Motor neuron (in vitro differentiated cells): ENCODE results near the gene UBE2V1. TPM values are rescaled to one million over a fixed set of nuclear protein-coding genes. Genes with fewer than 3 reads are reported as not detected.
A peak's percentile ranks its signal among the peaks of the same experiment; 100 is the strongest.

ENCODE experiments used
- ATAC-seq, 8 experiments: fragments of 200-7000 bp; cut with Tn5 transposase; replicated peaks in 6 of 8; 2 replicates each; pipeline ENCODE4 v1.8.0; 2021; ENCODE audit warnings: mild to moderate bottlenecking in 8 of 8, moderate library complexity in 8 of 8
- H3K27ac ChIP-seq, 2 donors: fragments of 250-450 bp; sonication (Bioruptor Pico); 2 replicates each; pipeline ENCODE4 v1.9.0; 2021; ENCODE audit warnings: antibody characterized with exemption in 2 of 2, mild to moderate bottlenecking in 2 of 2, moderate library complexity in 1 of 2
- H3K4me1 ChIP-seq, 2 donors: fragments of 250-450 bp; sonication (Bioruptor Pico); replicated peaks in 1 of 2; 2 replicates each; pipeline ENCODE4 v1.6.1; 2021; ENCODE audit warnings: antibody characterized with exemption in 2 of 2, mild to moderate bottlenecking in 2 of 2, moderate library complexity in 1 of 2
- H3K4me3 ChIP-seq, 5 donors: fragments of 250-450 bp; sonication (Bioruptor Pico); 2 replicates each; pipeline ENCODE4 v1.9.0; 2021; ENCODE audit warnings: antibody characterized with exemption in 5 of 5, mild to moderate bottlenecking in 5 of 5, moderate library complexity in 4 of 5
- WGBS, 10 experiments: fragments of 450-650 bp; shearing (Covaris generic); methylation state at CpG; one replicate each; pipeline ENCODE4 v1.0.0; 2022; 5-methylcytosine and 5-hydroxymethylcytosine counted together
- in situ Hi-C, 9 experiments: fragments of 400-800 bp; cut with MboI; loops; one replicate each; pipeline ENCODE4 v1.15.0; 2021; ENCODE audit warnings: low sequenced_read_pairs in 9 of 9, low pct_unique_long_range_greater_than_20kb in 2 of 9; ENCODE audit not compliant: unreplicated experiment in 9 of 9
- total RNA-seq, 8 experiments: library from RNA; unstranded; fragments of 300-600 nt; gene quantifications; 2 replicates each; pipeline versions ENCODE4 v1.2.3 to v1.2.4, GENCODE V29; 2022

UBE2V1 gene
- total RNA-seq, 8 experiments from 2014 or later, result 55.7 to 158 (median 87.4) TPM

DNA sequence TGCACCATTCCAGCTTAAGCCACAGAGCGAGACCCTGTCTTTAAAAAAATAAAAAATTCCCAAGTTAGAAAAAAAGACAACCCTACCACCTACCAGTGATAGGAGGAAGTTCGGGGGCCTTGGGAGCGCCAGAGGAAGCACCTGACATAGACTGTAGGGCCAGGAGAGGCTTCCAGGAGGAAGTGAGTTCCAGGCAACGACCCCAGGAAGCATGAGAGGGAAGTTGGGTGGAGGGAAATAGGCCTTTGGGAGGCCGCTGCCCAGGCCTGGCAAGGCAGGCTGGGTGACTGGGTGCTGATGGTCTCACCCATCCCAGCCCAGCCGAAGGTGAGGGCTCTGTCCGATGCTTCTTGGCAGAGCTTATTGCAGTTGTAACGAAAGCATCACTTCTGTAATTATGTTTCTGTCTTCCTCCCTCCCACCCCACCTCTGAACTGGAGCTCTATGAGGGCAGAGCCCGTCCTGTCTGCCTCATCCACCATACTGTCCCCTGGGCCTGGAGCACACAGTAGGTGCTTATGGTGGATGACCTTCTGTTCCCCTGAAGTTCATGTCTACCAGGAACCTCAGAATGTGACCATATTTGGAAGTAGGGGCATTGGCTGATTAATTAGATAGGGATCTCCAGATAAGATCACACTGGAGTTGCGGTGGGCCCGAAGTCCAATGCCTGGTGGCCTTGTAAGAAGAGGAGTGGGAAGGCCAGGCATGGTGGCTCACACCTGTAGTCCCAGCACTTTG, 54.1 kb downstream of the UBE2V1 start:
- no peak for ATAC-seq
- WGBS, 10 experiments, result 75 to 100% (median 97%) methylated on average over 1 to 8 of the region's 11 CpGs; no CpG with 5 or more reads in 2 of the 10 experiments
- peaks cover 5 to 12% of the 10 kb centered on the region in 2 donors for H3K4me1 ChIP-seq
- in situ Hi-C loops, result no loop called here
- no peak overlapping the region for H3K27ac ChIP-seq
- H3K4me3 ChIP-seq, result no peak overlapping the region

DNA sequence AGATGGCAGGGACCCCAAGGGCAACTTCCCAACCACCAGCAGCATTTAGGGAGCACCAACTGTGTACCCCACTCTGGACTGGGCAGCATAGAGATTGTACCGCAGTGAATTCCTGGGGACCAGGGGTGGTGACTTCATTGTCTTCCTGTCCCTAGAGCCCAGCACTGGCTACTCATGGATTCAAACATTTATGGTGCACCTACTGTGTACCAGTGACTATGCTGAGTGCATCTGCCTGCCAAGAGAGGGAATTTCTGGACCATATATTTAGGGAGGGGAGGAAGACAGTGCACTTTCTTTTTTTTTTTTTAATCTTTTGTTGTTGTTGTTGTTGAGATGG, 55.3 kb downstream of the UBE2V1 start:
- H3K4me3 ChIP-seq, result no peak overlapping the region
- ATAC-seq, result no peak
- 100% methylated on average over 1 of the region's 1 CpG; no CpG with 5 or more reads in 9 of the 10 experiments for WGBS, 10 experiments
- peaks cover 5 to 12% of the 10 kb centered on the region in 2 donors for H3K4me1 ChIP-seq
- in situ Hi-C loops, result no loop called here
- no peak overlapping the region for H3K27ac ChIP-seq

DNA sequence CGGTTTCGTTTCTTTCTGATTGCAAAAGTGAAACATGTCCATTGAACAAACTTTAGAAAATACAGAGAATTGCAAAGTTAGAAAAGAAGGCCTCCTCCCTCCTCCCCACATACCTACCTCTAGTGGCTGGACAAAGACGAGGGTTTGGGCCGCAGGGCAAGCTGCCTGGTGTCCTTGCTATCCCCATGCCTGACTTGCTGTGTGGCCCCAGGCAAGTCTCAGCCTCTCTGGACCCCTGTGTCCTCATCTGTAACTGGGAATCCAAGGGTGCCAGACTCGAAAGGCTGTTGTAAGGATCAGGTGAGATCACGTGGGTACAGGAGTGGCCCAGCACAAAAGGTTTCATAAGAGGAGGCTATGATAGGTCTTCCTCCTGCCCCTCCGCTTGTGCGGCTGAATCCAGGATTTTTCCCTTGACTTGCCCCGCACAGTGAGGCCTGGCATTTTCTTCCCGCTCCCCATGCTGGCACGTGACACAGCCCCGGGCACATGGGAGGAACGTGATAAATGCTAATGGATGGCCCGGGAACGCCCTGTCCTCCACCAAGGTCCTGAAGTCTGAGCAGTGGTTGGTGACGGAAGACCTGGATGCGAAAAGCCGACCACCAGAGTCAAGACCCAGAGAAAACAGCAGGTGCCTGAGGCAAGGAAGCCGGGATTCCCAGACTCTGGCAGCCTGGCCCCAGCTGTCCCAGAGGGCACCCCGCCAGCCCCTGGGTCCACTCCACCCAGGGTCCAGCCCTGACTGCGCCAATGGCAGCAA, 55.8 kb downstream of the UBE2V1 start:
- Histone ChIP-seq H3K4me3 (no peak overlapping the region), H3K4me1 (peaks cover 5 to 12% of the 10 kb centered on the region in 2 donors), H3K27ac (no peak overlapping the region)
- in situ Hi-C loops, result no loop called here
- ATAC-seq, result peak in 3 of 8 experiments; percentile 12 to 73 (median 15)
- WGBS, 10 experiments, result 40 to 100% (median 79%) methylated on average over 1 to 9 of the region's 21 CpGs; no CpG with 5 or more reads in 1 of the 10 experiments

DNA sequence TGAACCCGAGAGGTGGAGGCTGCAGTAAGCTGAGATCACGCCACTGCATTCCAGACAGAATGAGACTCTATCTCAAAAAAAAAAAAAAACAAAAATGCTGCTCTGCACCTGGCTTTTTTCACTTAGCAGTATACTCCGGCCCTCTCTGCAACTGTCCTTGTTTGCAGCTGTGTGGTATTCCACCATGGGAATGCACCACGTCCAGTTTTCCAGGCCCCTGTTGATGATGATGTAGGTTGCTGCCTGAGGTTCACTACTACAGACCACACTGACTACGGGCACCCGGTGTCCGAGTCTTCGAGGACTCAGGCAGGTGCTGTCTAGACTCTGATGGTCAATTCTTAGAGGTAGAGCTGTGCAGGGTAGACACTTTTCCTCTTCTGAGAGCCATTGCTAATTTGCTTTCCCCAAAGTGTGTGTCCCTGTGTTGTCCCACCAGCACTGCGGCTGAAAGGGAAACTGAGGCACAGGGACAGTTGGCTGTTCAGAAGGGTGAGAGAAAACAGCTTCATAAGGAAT, 56.5 kb downstream of the UBE2V1 start:
- H3K4me1 ChIP-seq, result peaks cover 5 to 12% of the 10 kb centered on the region in 2 donors
- in situ Hi-C loops, result no loop called here
- H3K4me3 ChIP-seq, result no peak overlapping the region
- no peak overlapping the region for H3K27ac ChIP-seq
- ATAC-seq, result no peak
- WGBS, 10 experiments, result 40 to 100% (median 94%) methylated on average over 1 to 8 of the region's 9 CpGs; no CpG with 5 or more reads in 1 of the 10 experiments

DNA sequence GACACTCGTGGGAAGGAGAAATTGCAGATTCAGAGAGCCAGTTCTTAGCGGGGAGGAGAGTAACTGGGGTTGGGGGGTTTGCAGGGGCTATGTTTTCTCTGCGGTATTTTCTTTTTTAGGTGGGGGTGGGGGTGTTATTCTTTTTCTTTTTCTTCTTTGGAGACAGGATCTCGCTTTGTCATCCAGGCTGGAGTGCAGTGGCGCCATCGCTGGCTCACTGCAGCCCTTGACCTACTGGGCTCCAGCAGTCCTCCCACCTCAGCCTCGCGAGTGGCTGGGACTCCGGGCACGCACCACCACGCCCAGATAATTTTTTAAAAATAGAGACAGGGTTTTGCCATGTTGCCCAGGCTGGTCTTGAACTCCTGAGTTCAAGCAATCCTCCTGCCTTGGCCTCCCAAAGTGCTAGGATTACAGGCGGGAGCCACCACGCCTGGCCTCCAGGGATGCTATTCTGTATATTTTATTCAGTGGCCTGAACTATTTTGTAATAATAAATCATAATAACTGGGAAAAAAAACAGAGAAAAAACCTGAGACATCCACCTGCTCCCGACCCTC, 57.3 kb downstream of the UBE2V1 start:
- ATAC-seq, result peak in 3 of 8 experiments; percentile 24 to 31 (median 30)
- in situ Hi-C loops, result no loop called here
- 34 to 100% (median 89%) methylated on average over 1 to 10 of the region's 14 CpGs; no CpG with 5 or more reads in 3 of the 10 experiments for WGBS, 10 experiments
- H3K4me1 ChIP-seq, result peaks cover 5 to 12% of the 10 kb centered on the region in 2 donors
- no peak overlapping the region for H3K27ac ChIP-seq
- H3K4me3 ChIP-seq, result no peak overlapping the region

DNA sequence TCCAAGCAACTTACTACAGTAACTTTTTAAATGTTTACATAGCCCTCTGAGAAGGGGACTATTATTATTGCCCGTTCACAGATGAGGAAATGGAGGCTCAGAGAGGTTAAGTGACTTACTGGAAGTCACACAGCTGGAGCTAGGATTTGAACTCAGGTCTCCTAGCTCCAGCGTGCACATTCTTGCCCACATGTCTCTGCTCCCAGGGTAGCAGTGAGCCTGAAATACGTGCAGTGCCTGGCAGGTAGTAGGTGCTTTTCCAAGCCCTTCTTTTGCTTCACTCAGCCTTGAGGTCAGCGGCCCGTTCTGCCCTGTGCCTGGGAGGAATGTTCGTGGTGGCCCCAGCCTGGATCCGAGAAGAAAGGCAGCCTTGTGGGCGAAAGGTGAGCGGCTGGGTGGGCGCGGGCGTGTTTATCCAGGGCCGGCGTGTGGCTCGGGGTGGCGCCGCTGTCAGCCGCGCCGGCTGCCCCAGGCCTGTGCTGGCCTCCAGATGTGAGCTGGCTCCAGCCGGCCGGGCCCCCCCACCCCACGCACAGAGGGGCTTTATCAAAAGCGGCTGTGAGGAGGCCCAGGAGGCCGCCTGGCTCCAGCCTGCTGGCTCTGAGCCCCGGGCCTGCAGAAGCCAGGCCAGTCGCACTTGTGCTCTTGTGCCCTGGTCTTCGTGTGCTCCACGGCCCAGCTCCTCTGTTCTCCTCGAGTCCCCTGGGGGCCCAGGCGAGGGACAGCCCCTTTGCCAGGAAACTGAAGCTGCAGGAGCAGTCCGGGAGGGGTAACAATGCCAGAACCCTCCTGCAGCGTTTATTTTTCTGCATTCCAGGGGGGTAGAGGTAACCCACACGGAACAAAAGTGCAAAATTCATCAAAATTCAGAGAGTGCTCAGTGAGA, 58.1 kb downstream of the UBE2V1 start:
- H3K4me3 ChIP-seq, result no peak overlapping the region
- WGBS, 10 experiments, result 7 to 79% (median 36%) methylated on average over 2 to 10 of the region's 34 CpGs; no CpG with 5 or more reads in 3 of the 10 experiments
- peaks cover 5 to 12% of the 10 kb centered on the region in 2 donors for H3K4me1 ChIP-seq
- in situ Hi-C loops, result no loop called here
- peak; percentile 2 to 86 (median 80) for ATAC-seq
- H3K27ac ChIP-seq, result peak overlapping the region in 1 of 2 donors; percentile 42

DNA sequence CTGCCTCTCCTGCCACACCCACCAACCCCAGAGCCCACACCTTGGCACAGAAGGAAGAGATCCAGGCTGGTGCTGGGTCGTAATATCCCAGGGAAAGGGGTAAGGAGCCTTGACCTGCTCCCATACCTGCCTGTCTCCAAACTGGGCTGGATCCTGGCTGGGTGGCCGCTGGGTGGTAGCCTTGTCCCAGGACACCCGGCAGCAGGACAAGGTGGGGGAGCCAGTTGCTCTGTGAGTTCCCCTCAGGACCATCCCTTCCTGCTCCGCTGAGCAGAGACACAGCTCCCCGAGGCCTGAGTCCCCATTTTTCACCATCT, 58.8 kb downstream of the UBE2V1 start:
- ATAC-seq, result no peak
- Histone ChIP-seq H3K4me1 (peaks cover 5 to 12% of the 10 kb centered on the region in 2 donors), H3K4me3 (no peak overlapping the region), H3K27ac (no peak overlapping the region)
- in situ Hi-C loops, result no loop called here
- WGBS, 10 experiments, result 60 to 100% (median 85%) methylated on average over 1 to 4 of the region's 5 CpGs; no CpG with 5 or more reads in 5 of the 10 experiments

DNA sequence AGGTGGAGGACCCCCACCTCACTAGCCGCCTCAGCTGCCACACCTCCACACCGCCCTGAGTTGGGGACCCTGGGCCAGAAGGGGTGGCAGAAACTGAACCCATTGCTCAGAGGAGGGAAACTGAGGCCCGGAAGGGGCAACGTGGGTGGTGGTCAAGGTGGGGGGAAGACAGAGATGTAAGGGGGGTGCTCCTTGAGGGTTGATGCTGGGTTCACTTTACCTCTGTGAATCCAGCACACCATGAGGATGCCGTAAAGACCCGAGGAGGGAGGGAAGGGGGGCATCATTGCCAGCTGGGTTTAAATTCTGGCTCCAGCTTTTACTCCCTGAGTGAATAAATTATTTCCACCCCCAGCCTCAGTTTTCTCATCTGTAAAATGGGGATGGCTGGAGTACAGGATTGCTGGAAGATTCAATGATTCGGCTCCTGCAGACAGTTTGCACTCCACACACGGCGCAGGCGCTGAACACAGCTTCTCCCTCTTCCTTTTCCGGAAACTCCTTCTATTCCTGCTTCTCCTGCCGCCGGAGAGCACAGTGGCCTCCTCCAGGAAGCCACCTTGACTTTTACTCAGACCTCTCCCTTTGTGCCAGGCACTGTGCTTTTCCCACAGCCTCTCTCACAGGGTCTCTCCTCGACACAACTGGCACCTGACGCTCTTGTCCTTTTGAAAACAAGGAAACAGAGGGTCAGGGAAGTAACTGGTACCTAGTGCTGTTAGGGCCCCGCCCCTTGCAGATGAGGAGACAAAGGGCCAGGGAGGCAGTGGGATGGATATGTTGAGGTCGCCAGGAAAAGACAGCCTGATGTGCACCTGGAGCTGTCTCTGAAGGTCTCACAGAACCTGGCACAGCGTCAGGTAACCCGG, 59.4 kb downstream of the UBE2V1 start:
- in situ Hi-C loops, result no loop called here

DNA sequence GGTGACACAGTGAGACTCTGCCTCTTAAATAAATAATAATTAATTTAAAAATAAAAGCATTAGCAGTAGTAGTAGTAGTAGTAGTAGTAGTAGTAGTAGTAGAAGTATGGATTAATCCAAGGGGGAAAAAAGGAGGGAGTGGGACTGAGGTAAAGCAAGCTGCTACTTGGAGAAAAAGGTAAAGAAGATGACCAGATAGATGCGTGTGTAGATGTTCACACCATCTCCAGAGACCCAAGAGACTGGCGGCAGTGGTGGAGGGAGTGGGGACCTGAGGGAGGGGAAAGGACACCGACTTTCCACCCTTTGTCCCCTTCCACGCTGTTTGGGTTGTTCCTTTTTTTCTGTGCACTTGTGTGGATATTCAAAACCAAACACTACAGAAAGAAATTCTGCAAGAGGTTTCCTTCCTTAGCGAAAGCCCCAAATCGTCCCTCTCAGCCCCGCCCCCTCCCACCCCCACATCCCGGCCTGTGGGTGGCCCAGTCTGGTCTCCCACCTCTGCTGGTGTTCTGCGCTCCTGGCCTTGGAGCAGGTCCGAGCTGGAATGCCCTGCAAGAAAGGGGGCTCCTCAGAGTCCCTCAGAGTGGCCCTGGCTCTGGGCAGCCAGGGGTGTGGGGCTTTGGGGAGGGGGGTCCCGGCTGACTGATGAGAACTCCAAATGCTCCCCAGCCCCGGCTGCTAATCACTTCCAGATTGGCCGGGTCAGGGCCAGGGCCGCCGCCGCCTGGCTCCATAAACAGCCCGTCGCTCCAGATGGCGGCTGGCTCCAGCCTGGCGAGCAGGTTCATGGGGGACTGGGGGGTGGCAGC, 60.2 kb downstream of the UBE2V1 start:
- in situ Hi-C loops, result no loop called here
- H3K4me3 ChIP-seq, result no peak overlapping the region
- WGBS, 10 experiments, result 30 to 92% (median 55%) methylated on average over 1 to 3 of the region's 20 CpGs; no CpG with 5 or more reads in 6 of the 10 experiments
- H3K27ac ChIP-seq, result no peak overlapping the region
- ATAC-seq, result peak in 2 of 8 experiments; percentile 16 to 26
- peaks cover 5 to 12% of the 10 kb centered on the region in 2 donors for H3K4me1 ChIP-seq

More for the DNA sequence above, 59.4 kb downstream of the UBE2V1 start:
- no peak overlapping the region for H3K27ac ChIP-seq
- H3K4me1 ChIP-seq, result peaks cover 5 to 12% of the 10 kb centered on the region in 2 donors
- no peak for ATAC-seq
- H3K4me3 ChIP-seq, result no peak overlapping the region
- WGBS, 10 experiments, result 50 to 91% (median 76%) methylated on average over 1 to 9 of the region's 19 CpGs; no CpG with 5 or more reads in 3 of the 10 experiments

DNA sequence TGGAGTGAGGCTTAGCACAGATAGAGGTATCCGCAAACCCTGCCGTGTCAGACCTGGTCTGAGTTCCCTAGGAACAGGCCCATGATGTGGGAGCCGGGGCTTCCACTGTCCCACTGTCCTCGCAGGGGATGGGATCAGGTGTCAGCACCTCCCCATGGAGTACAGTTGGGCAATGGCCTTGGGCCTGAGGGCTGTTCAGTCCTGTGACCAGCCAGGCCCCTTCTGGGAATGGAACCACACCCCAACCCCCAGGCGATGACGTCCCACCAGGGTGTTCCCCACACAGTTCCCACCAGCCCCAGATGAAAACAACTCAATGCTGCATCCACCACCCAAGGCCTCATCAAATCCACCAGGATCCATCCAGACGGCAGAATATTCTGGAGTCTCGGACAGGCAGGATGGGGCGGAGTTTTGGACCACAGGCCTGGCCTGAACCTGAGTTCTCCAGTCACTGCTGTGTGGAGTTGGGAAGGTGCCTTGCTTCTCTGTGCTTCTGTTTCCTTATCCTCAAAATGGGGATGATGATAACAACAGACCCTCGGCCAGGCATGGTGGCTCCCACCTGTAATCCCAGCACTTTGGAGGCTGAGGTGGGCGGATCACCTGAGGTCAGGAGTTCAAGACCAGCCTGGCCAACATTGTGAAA, 62.2 kb downstream of the UBE2V1 start:
- in situ Hi-C loops, result no loop called here
- WGBS, 10 experiments, result 80 to 100% (median 93%) methylated on average over 1 to 5 of the region's 11 CpGs; no CpG with 5 or more reads in 3 of the 10 experiments
- H3K4me3 ChIP-seq, result no peak overlapping the region
- no peak overlapping the region for H3K27ac ChIP-seq
- peak in 3 of 8 experiments; percentile 72 to 82 (median 76) for ATAC-seq
- H3K4me1 ChIP-seq, result peaks cover 5 to 12% of the 10 kb centered on the region in 2 donors

DNA sequence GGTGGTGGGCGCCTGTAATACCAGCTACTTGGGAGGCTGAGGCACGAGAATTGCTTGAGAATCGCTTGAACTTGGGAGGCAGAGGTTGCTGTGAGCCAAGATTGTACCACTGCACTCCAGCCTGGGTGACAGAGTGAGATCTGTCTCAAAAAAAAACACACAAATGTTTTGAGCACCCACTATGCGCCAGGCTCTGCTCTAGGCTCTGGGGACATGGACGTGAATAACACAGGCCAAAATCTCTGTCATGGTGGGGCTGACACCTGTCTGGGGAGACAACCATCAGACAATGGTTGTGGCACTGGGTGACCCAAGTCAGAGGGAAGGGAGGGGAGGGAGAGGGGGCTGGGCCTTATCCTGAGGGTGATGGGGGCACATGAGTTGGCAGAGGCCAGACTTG, 62.7 kb downstream of the UBE2V1 start:
- ATAC-seq, result no peak
- no peak overlapping the region for H3K27ac ChIP-seq
- WGBS, 10 experiments, result 80 to 100% (median 89%) methylated on average over 1 to 5 of the region's 5 CpGs; no CpG with 5 or more reads in 4 of the 10 experiments
- H3K4me1 ChIP-seq, result peaks cover 4 to 7% of the 10 kb centered on the region in 2 donors
- no peak overlapping the region for H3K4me3 ChIP-seq
- in situ Hi-C loops, result no loop called here
